DMS79 (cell line): ENCODE results near the gene ANKRD45.
"Not testable (repeated sequence)": the region's sequence is repeated elsewhere in the genome, so short reads cannot be mapped to it uniquely, and the experiment has no call there.

Source experiments
- DNase-seq: peaks from one replicate; lab custom pipeline; 2025; lab: John Stamatoyannopoulos, UW

The ANKRD45 gene

DNA sequence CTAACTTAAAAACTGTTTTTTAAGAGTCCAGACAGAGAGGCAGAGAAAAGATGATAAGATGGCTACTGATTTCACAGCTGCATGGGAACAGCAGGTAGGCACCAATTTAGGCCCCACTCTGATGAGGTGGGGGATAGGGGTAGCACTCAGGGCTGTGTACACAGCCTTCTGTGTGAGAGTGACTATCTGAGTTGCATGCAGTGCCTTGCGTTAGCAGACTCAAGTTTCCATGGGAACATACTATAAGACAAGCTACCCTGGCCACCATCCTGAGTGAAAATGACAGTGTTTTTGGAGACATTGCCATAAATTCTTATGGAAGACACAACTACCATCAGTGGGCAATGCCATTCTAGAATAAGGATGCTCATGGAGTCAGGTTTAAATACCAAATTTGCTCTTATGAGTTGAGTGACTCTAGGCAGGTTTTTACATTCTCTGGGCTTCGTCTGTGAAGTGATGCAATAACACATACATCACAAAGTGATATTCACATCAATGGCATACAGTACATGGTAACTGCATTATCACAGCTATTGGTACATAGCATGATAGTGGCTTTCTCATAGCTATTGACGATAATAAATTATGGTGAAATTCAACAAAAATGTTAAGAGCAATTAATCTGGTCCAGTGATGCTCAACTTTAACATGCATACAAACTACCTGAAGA, 97.3 kb downstream of the ANKRD45 start:
- no peak for DNase-seq

DNA sequence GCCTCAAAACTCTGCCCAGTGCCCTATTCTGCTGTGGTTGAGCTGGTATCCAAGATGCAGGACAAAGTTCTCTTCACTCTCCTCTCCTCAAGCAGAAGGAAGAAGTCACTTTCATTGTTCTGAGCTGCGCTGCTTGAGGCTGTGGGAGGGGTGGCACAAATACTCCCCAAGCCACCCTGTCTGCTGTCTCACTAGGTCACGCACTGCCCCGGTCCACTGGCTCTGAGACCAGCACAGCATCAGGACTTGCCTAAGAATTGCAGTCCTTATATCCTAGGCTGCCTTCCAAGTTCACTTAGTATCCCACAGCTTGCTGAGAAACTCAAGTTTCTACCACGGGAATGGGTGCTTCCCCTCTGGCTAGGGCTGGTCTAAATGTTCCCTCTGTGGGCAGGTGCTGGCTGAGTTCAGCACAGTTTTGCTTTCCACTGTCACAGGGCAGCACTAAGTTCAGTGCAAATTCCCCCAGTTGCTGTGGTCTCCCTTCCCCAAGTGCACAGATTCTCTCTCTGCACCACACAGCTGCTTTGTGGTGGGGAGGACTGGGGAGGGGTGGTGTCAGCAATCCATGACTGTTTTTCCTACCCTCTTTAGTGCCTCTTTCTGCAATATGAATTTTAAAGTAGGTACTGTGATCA, 99.2 kb downstream of the ANKRD45 start:
- DNase-seq = no peak

DNA sequence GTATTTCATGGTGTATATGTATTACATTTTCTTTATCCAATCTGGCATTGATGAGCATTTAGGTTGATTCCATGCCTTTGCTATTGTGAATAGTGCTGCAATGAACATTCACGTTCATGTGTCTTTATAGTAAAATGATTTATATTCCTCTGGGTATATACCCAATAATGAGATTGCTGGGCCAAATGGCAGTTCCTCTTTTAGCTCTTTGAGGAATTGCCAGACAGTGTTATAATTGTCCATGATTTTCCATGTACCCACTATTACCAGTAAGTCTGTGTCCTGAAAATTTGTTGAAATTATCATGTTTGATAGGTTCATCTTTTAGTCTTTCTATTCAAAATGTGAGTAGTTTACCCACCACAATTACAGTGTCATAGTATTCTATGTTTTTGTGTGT, 101.2 kb downstream of the ANKRD45 start:
- DNase-seq = no peak

DNA sequence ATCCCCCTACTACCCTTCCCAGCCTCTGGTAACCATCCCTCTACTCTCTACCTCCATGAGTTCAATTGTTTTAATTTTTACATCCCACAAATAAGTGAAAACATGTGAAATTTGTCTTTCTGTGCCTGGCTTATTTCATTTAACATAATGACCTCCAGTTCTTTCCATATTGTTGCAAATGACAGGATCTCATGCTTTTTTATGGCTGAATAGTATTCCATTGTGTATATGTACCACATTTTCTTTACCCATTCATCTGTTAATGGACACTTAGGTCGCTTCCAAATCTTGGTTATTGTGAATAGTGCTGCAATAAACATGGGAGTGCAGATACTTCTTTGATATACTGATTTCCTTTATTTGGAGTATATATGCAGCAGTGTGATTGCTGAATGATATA, 105.8 kb downstream of the ANKRD45 start:
- not testable (repeated sequence) for DNase-seq

DNA sequence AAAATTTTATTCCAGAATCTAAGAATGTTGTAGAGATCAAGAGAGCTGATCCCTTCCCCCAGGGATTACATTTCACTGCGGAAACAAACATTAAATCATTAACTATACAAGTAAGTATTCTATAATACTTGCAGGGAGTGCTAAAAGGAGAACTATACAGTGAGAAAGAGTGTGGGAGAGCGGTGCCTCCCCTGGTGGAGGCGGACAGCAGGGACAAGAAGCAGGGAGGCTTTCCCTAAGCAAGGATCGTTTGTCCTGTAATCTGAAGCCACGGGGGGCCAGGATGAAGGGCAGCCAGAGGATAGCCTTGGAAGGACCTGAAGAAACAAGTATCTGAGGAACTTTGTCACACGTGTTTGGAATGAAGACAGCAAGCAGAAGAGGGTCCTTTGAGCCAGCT, 106.8 kb downstream of the ANKRD45 start:
- DNase-seq = no peak

DNA sequence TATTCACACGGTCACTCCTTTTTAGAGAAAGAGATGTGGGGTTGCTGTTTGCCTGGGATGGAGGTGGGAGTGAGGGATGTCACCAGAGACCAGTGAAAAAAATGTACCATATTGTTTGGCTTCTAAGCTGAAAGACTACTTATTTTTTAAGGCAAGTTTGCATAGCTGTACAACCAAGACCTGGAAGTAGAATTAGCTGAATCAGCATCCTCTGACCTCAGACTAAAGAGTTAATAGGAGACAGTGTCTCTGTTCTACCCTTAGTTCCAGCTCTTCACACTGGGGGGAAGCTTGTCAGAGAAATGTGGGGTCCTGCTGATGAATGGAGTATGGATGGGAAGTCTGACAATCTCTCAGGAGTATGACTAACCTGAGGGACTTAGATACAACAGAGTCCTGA, 108.4 kb downstream of the ANKRD45 start:
- DNase-seq = no peak

DNA sequence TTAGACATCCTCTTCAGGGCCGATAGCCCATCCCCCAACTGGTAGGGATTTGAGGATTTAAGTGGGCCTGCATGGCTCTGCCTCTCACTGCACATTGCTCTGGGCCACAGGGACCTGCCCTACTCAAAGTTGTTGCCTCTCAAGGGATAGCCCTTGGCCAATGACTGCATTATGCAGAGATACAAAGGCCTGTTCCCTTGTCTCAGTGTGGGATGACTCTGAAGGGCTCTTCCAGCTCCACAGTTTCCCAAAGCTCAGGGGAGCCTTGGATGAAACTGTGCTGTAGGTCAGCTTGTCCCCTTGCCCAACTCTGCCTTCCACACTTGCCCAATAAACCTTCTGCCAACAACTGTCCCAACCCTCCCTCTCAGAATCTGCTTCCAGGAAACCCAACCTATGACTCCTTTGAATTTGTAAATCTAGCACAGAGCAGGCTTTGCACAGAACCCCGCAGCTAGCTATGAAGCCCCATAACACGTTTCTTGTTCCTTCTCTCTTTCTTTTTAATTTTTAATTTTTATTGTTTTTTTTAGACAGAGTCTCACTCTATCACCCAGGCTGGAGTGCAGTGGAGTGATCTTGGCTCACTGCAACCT, 109.3 kb downstream of the ANKRD45 start:
- DNase-seq = no peak
